ENCODE measurements around the gene CBX7. TPM values are rescaled to one million over a fixed set of nuclear protein-coding genes. Genes with fewer than 3 reads are reported as not detected.
"Not testable (repeated sequence)": the region's sequence is repeated elsewhere in the genome, so short reads cannot be mapped to it uniquely, and the experiment has no call there.

The CBX7 gene
- total and polyA plus RNA-seq, 12 donors, result 34.5 to 85.8 (median 75.8) TPM

- Histone ChIP-seq H3K9me3 (no peaks in the 10 kb centered on the region), H3K36me3 (no peaks in the 10 kb centered on the region), H3K4me3 (peak overlapping the region in 3 of 10 donors; percentile 3 to 29 (median 21)), H3K27ac (peak overlapping the region; percentile 62 to 92 (median 84)), H3K4me1 (peaks cover 35 to 85% (median 79%) of the 10 kb centered on the region in 9 donors), H3K27me3 (no peaks in the 10 kb centered on the region)
- intact Hi-C loops (cut with DNase I), result loop anchor here in 7 of 10 donors (5.0 to 10.0 kb wide), 5 partner anchors 58 to 353 kb away; partner anchors contain the start of gene ATF4 (in 5 of the 7)
- DNase-seq (no peak), ATAC-seq (peak in 2 of 8 donors; percentile 1)
- TF ChIP-seq, protein P1, sequence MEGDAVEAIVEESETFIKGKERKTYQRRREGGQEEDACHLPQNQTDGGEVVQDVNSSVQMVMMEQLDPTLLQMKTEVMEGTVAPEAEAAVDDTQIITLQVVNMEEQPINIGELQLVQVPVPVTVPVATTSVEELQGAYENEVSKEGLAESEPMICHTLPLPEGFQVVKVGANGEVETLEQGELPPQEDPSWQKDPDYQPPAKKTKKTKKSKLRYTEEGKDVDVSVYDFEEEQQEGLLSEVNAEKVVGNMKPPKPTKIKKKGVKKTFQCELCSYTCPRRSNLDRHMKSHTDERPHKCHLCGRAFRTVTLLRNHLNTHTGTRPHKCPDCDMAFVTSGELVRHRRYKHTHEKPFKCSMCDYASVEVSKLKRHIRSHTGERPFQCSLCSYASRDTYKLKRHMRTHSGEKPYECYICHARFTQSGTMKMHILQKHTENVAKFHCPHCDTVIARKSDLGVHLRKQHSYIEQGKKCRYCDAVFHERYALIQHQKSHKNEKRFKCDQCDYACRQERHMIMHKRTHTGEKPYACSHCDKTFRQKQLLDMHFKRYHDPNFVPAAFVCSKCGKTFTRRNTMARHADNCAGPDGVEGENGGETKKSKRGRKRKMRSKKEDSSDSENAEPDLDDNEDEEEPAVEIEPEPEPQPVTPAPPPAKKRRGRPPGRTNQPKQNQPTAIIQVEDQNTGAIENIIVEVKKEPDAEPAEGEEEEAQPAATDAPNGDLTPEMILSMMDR (IDR thresholded peaks at IDR 0.05), result no peak
- 60 to 68% methylated on average over 11 of the region's 11 CpGs for WGBS, 2 donors
These were observed 21.5 kb upstream of the CBX7 start for GRCh38 chr22:39173787-39174497.

- peaks cover 35 to 77% (median 73%) of the 10 kb centered on the region in 9 donors for H3K4me1 ChIP-seq
- no peak overlapping the region for H3K4me3 ChIP-seq
- H3K27me3 ChIP-seq, result no peaks in the 10 kb centered on the region
- peak overlapping the region; percentile 62 to 92 (median 84) for H3K27ac ChIP-seq
- TF ChIP-seq, protein P1 (IDR thresholded peaks at IDR 0.05), result no peak
- intact Hi-C loops (cut with DNase I), result loop anchor here in 7 of 10 donors (5.0 to 10.0 kb wide), 5 partner anchors 59 to 354 kb away; partner anchors contain the start of gene ATF4 (in 5 of the 7)
- WGBS, 2 donors, result 74 to 84% methylated on average over 16 of the region's 16 CpGs
- DNase-seq (no peak), ATAC-seq (no peak)
- H3K36me3 ChIP-seq, result no peaks in the 10 kb centered on the region
- H3K9me3 ChIP-seq, result no peaks in the 10 kb centered on the region
These were observed 20.7 kb upstream of the CBX7 start for GRCh38 chr22:39173050-39173706.

DNA sequence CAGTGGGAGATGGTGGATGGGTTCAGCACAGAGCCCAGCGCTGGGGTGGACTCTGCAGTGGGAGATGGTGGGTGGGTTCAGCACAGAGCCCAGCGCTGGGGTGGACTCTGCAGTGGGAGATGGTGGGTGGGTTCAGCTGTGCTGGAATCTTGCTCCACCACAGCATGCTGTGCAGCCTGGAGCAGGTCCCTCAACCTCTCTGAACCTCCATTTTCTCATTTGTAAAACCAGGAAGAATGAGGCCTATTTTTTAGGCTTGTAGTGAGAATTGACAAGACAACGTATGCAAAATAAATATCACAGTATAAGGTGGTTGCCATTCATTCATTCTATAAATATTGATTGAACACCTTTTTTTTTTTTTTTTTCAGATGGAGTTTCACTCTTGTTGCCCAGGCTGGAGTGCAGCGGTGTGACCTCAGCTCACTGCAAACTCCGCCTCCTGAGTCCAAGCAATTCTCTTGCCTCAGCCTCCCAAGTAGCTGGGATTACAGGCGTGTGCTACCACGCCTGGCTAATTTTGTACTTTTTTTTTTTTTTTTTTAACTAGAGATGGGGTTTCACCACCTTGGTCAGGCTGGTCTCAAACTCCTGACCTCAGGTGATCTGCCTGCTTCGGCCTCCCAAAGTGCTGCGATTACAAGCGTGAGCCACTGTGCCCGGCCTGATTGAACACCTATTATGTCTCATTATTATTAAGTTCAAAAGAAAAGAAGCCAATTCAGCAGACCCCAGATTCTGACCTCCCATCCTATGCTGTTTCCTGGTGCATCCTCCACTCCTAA is 20.0 kb upstream of the CBX7 start:
- H3K4me1 ChIP-seq, result peaks cover 35 to 71% (median 67%) of the 10 kb centered on the region in 9 donors
- not testable (repeated sequence) for DNase-seq
- 93 to 94% methylated on average over 11 of the region's 11 CpGs for WGBS, 2 donors

DNA sequence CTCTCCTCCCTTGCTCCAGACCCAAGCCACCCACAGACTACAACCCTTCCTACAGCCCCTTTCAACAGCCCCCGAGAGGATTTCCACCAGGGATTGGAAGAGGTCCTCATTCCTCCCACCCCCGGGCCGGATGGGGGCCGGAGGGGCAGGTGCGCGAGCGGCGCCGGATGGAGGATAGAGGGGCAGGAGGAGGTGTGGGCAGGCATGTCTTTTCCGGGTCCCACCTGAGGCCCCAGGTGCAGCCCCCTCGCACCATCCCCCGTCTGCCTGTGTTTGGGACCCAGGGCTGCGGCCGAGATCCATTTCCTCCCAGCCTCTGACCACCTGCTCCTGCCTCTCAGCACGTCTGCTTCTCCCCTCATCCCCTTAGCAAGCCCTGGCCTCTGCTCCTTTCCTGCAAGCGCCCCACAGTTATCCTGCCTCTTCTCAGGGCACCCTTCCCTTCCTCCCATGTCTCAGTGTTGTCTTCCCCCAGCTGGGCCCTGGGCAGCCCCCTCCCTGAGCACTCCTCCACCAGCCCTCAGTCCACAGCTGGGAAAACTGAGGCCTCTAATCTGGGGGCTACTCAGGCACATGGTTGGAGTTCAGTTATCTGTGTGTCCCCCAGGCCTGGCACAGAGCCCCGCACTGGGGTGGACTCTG is 19.3 kb upstream of the CBX7 start:
- TF ChIP-seq, protein P1 (IDR thresholded peaks at IDR 0.05), result no peak
- intact Hi-C loops (cut with DNase I), result loop anchor here (1.0 to 10.0 kb wide), 10 partner anchors 61 to 356 kb away; partner anchors contain the start of gene ATF4 (in 5 of the 10)
- Histone ChIP-seq H3K27ac (peak overlapping the region in 6 of 10 donors; percentile 0 to 92 (median 54)), H3K4me1 (peaks cover 33 to 64% (median 60%) of the 10 kb centered on the region in 9 donors), H3K4me3 (no peak overlapping the region), H3K36me3 (no peaks in the 10 kb centered on the region), H3K27me3 (no peaks in the 10 kb centered on the region), H3K9me3 (no peaks in the 10 kb centered on the region)
- ATAC-seq, result no peak
- DNase-seq, result no peak
- 43 to 66% methylated on average over 17 of the region's 17 CpGs for WGBS, 2 donors

More for the DNA sequence above, 20.0 kb upstream of the CBX7 start:
- ATAC-seq, H3K36me3 ChIP-seq, H3K27me3 ChIP-seq, H3K4me3 ChIP-seq, H3K9me3 ChIP-seq: not testable (repeated sequence)
- intact Hi-C loops (cut with DNase I), result loop anchor here in 7 of 10 donors (5.0 to 10.0 kb wide), 5 partner anchors 60 to 355 kb away; partner anchors contain the start of gene ATF4 (in 5 of the 7)
- H3K27ac ChIP-seq, result peak overlapping the region in 9 of 10 donors; percentile 79 to 92 (median 85)

Data from heart right ventricle (tissue), 16 donors.